Erythroblast (primary cell): ENCODE data around the gene KLHDC8A.
"Not testable (repeated sequence)": the region's sequence is repeated elsewhere in the genome, so short reads cannot be mapped to it uniquely, and the experiment has no call there.

Experiments used
- GATA1 ChIP-seq: IDR thresholded peaks from 2 replicates; pipeline ENCODE4 v1.6.1; 2011; ENCODE audit warnings: low read depth, mild to moderate bottlenecking, control low read depth, low read length, moderate library complexity
- POLR2A ChIP-seq: IDR thresholded peaks from 2 replicates; pipeline ENCODE4 v1.6.1; 2011; ENCODE audit warnings: mild to moderate bottlenecking, low read length

- TF ChIP-seq POLR2A, GATA1: not testable (repeated sequence)
Measured at GRCh38 chr1:205297546-205298177, 59.1 kb downstream of the KLHDC8A start.
